ENCODE data around the gene CNTN5. TPM values are rescaled to one million over a fixed set of nuclear protein-coding genes. Genes with fewer than 3 reads are reported as not detected.

The CNTN5 gene
- total RNA-seq, 1 donor from 2014 or later, result not detected

DNA sequence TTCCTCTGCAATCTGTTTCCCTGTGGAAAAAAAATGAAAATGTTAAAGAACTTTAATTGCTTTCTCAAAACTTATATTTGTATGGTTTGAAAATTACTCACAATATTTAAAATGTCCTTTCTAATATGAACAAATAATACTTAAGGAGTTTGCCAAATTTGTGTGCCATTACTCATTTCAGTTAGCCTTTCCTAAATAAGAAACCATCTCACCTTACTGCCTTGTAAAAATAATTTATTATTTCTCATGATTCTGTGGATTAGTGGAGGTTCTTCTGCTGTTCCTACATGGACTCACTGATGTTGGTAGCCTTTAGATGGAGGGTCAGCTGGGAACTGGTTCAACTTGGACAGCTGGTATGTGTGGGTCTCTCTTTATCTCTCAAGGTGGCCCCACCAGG is 428.6 kb downstream of the CNTN5 start:
- ChIA-PET POLR2A (no interaction called here), CTCF (no interaction called here)
- H3K27ac Mint-ChIP-seq, result no peak overlapping the region
- ATAC-seq (ENCODE audit: low read depth), result no peak
- DNase-seq, result no peak
- no peaks in the 10 kb centered on the region for H3K4me1 Mint-ChIP-seq
- TF ChIP-seq, protein P1, sequence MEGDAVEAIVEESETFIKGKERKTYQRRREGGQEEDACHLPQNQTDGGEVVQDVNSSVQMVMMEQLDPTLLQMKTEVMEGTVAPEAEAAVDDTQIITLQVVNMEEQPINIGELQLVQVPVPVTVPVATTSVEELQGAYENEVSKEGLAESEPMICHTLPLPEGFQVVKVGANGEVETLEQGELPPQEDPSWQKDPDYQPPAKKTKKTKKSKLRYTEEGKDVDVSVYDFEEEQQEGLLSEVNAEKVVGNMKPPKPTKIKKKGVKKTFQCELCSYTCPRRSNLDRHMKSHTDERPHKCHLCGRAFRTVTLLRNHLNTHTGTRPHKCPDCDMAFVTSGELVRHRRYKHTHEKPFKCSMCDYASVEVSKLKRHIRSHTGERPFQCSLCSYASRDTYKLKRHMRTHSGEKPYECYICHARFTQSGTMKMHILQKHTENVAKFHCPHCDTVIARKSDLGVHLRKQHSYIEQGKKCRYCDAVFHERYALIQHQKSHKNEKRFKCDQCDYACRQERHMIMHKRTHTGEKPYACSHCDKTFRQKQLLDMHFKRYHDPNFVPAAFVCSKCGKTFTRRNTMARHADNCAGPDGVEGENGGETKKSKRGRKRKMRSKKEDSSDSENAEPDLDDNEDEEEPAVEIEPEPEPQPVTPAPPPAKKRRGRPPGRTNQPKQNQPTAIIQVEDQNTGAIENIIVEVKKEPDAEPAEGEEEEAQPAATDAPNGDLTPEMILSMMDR (IDR thresholded peaks at IDR 0.05), result no peak
- no peaks in the 10 kb centered on the region for H3K9me3 Mint-ChIP-seq
- H3K36me3 Mint-ChIP-seq (ENCODE audit: low read depth), result no peaks in the 10 kb centered on the region
- intact Hi-C loops (cut with micrococcal nuclease), result no loop called here
- no peaks in the 10 kb centered on the region for H3K27me3 Mint-ChIP-seq
- H3K4me3 Mint-ChIP-seq, result no peak overlapping the region

DNA sequence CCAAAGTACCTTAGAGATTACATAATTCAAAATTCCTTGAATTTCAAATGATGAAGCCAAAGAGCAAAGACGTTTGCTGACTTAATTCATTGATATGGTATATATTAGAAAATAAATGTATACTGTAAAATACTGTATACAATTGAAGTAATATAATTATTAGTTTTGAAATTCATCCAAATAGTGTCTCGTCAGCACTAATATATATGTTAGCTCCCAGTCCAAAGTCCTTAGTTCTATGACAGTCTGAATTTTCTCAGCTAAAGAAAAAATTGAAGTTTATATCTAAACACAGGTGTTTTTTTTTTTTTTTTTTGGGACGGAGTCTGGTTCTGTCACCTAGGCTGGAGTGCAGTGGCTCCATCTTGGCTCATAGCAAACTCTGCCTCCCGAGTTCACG is 431.3 kb downstream of the CNTN5 start:
- Mint-ChIP-seq H3K4me3 (no peak overlapping the region), H3K9me3 (peaks cover 5% of the 10 kb centered on the region), H3K27me3 (no peaks in the 10 kb centered on the region), H3K27ac (no peak overlapping the region), H3K4me1 (no peaks in the 10 kb centered on the region), H3K36me3 (ENCODE audit: low read depth) (no peaks in the 10 kb centered on the region)
- ChIA-PET CTCF (no interaction called here), POLR2A (no interaction called here)
- no peak for DNase-seq
- TF ChIP-seq, protein P1 (IDR thresholded peaks at IDR 0.05), result no peak
- intact Hi-C loops (cut with micrococcal nuclease), result no loop called here
- no peak for ATAC-seq (ENCODE audit: low read depth)

DNA sequence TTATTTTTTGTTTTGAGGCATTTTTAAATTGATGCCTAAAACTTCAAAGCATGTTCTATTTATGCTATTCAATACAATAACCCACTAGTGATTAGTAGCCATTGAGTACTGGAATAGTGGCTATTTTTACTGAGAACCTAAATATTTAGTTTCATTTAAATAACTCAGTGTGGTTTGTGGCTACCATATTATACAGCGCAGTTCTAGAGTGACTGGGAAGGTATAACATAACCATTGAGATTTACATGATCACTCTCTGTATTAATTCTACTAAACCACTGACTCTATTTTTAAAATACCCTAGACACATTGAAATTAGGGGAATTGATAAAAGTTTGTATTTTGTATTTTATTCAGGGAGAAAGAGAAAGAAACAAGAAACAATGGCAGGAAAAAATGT is 441.2 kb downstream of the CNTN5 start:
- no peak overlapping the region for H3K27ac Mint-ChIP-seq
- ChIA-PET CTCF (no interaction called here), POLR2A (no interaction called here)
- ATAC-seq (ENCODE audit: low read depth) (no peak), DNase-seq (no peak)
- H3K36me3 Mint-ChIP-seq (ENCODE audit: low read depth), result no peaks in the 10 kb centered on the region
- no peak overlapping the region for H3K4me3 Mint-ChIP-seq
- H3K9me3 Mint-ChIP-seq, result peaks cover 5% of the 10 kb centered on the region
- no peaks in the 10 kb centered on the region for H3K4me1 Mint-ChIP-seq
- TF ChIP-seq, protein P1 (IDR thresholded peaks at IDR 0.05), result no peak
- intact Hi-C loops (cut with micrococcal nuclease), result no loop called here
- no peaks in the 10 kb centered on the region for H3K27me3 Mint-ChIP-seq

DNA sequence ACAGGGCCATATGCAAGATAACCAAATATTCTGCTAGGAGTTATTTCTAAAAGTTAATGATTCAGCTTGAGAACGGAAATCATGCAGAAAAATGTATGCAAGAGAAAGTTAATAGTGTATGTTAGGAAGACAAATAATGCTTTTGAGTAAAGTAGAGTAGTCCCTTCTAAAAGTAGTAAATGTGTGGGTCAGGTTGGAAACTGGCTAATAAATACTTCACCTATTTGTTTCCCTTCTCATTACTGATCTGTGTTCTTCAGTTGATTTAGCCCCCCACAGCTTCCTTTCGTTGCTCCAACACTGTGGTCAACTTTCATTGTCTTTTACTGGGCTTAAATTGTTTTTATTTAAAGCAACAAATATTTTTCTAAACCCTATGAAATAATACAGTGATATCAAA is 444.2 kb downstream of the CNTN5 start:
- Mint-ChIP-seq H3K4me3 (no peak overlapping the region), H3K9me3 (peaks cover 2% of the 10 kb centered on the region), H3K4me1 (no peaks in the 10 kb centered on the region), H3K27me3 (no peaks in the 10 kb centered on the region), H3K36me3 (ENCODE audit: low read depth) (no peaks in the 10 kb centered on the region), H3K27ac (no peak overlapping the region)
- no peak for ATAC-seq (ENCODE audit: low read depth)
- intact Hi-C loops (cut with micrococcal nuclease), result no loop called here
- DNase-seq, result no peak
- TF ChIP-seq, protein P1 (IDR thresholded peaks at IDR 0.05), result no peak
- POLR2A ChIA-PET, result no interaction called here
- CTCF ChIA-PET, result no interaction called here

DNA sequence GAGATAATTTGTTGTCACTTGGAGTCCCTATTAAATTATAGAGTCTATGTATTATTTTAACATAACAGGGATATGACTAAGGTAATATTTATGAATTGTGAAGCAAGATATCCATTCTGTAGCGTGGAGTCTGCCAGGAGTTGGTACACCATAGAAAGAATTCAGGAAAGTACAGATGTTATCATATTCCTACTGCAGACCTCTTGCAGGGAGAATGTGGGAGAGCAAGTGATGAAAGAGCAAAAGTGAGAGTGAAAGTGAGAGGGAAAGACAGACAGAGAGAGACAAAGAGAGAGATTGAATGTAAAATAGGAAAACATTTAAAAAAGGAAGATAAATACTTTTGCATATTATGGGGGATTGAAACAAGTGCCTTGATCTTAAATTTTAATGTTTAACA is 468.8 kb downstream of the CNTN5 start:
- H3K4me3 Mint-ChIP-seq, result no peak overlapping the region
- DNase-seq (no peak), ATAC-seq (ENCODE audit: low read depth) (no peak)
- H3K27ac Mint-ChIP-seq, result no peak overlapping the region
- intact Hi-C loops (cut with micrococcal nuclease), result no loop called here
- H3K9me3 Mint-ChIP-seq, result peaks cover 7% of the 10 kb centered on the region
- no peaks in the 10 kb centered on the region for H3K4me1 Mint-ChIP-seq
- CTCF ChIA-PET, result no interaction called here
- TF ChIP-seq, protein P1 (IDR thresholded peaks at IDR 0.05), result no peak
- no peaks in the 10 kb centered on the region for H3K36me3 Mint-ChIP-seq (ENCODE audit: low read depth)
- H3K27me3 Mint-ChIP-seq, result no peaks in the 10 kb centered on the region
- POLR2A ChIA-PET, result no interaction called here

Measured in activated B cell treated with CpG ODN at 0.5 μM for 24 hours (primary cell).